HepG2 (cell line): ENCODE measurements around the gene DPEP2NB. TPM values are rescaled to one million over a fixed set of nuclear protein-coding genes. Genes with fewer than 3 reads are reported as not detected.

Experiments used
- DNMT3B ChIP-seq: conservative IDR thresholded peaks from 2 replicates; pipeline ENCODE4 v1.6.1; 2016; ENCODE audit warnings: missing biosample characterization, control low read depth
- NR2C2 ChIP-seq: sonication (generic); formaldehyde crosslinking; IDR thresholded peaks from 2 replicates; pipeline ENCODE4 v1.4.0; 2020; ENCODE audit warnings: missing genetic modification reagents, mild to moderate bottlenecking, moderate library complexity, borderline replicate concordance
- NR2F6 ChIP-seq, 2 experiments: IDR thresholded peaks; 2 replicates each; pipeline ENCODE4 v1.6.1; 2016; ENCODE audit warnings: antibody characterized with exemption in 1 of 2, mild to moderate bottlenecking in 1 of 2
- PITX1 ChIP-seq: sonication (generic); formaldehyde crosslinking; IDR thresholded peaks from 2 replicates; pipeline ENCODE4 v1.5.1; 2020; ENCODE audit warnings: mild to moderate bottlenecking, missing genetic modification reagents
- SAP130 ChIP-seq: IDR thresholded peaks from 2 replicates; pipeline ENCODE4 v1.6.1; 2016; ENCODE audit warnings: low read depth
- ZBTB20 ChIP-seq: sonication (generic); formaldehyde crosslinking; IDR thresholded peaks from 2 replicates; pipeline ENCODE4 v1.8.1; 2023; ENCODE audit warnings: missing genetic modification reagents, low read depth, mild to moderate bottlenecking, borderline replicate concordance
- ZBTB8A ChIP-seq: sonication (generic); formaldehyde crosslinking; IDR thresholded peaks from 2 replicates; pipeline ENCODE4 v1.4.0; 2020; ENCODE audit warnings: mild to moderate bottlenecking, low read depth, missing genetic modification reagents, borderline replicate concordance
- ZNF317 ChIP-seq: sonication (generic); formaldehyde crosslinking; IDR thresholded peaks from 2 replicates; pipeline ENCODE4 v1.5.0; 2020; ENCODE audit warnings: mild to moderate bottlenecking, missing genetic modification reagents
- ZNF572 ChIP-seq: sonication (generic); formaldehyde crosslinking; IDR thresholded peaks from 2 replicates; pipeline ENCODE4 v1.5.1; 2020; ENCODE audit warnings: mild to moderate bottlenecking, missing genetic modification reagents
- ZNF761 ChIP-seq: sonication (generic); formaldehyde crosslinking; conservative IDR thresholded peaks from 2 replicates; pipeline ENCODE4 v1.4.0; 2020; ENCODE audit warnings: mild to moderate bottlenecking, missing genetic modification reagents
- ZNF788 ChIP-seq: sonication (generic); formaldehyde crosslinking; IDR thresholded peaks from 2 replicates; pipeline ENCODE4 v1.5.0; 2020; ENCODE audit warnings: mild to moderate bottlenecking, missing genetic modification reagents, borderline replicate concordance
- ZNF891 ChIP-seq: sonication (generic); formaldehyde crosslinking; IDR thresholded peaks from 2 replicates; pipeline ENCODE4 v1.5.0; 2020; ENCODE audit warnings: mild to moderate bottlenecking, missing genetic modification reagents
- polyA plus RNA-seq, 8 experiments: library from polyadenylated mRNA; depleted of rRNA in 3 of 8; stranded (reverse) in 7 of 8; unstranded in 1 of 8; fragments of >200 nt; fragmentation: Illumina TruSeq in 4 of 8; extraction: Trizol in 4 of 8; gene quantifications; 2 replicates each; pipeline versions ENCODE4 v1.2.1 to v1.2.3, GENCODE V29; 2011 to 2016; ENCODE audit warnings: low read depth in 4 of 8, missing spikeins in 1 of 8, mixed read lengths in 1 of 8; ENCODE audit not compliant: insufficient read depth in 1 of 8
- total RNA-seq, 5 experiments: library from RNA; depleted of rRNA; stranded (reverse); fragments of >200 nt; fragmentation: Illumina TruSeq; extraction: Trizol; gene quantifications; 2 replicates each; pipeline ENCODE4 v1.2.3, GENCODE V29; 2016; ENCODE audit warnings: low read depth in 1 of 5
- TF ChIP-seq, protein P1 (sequence below): sonication (generic); formaldehyde crosslinking; IDR thresholded peaks from 2 replicates; pipeline ENCODE4 v1.5.1; 2020; ENCODE audit warnings: mild to moderate bottlenecking, missing genetic modification reagents, moderate library complexity
- TF ChIP-seq, protein P2 (sequence below): sonication (generic); formaldehyde crosslinking; IDR thresholded peaks from 2 replicates; pipeline ENCODE4 v1.5.1; 2020; ENCODE audit warnings: mild to moderate bottlenecking, moderate library complexity, missing genetic modification reagents
- TF ChIP-seq, protein P3 (sequence below), 2 experiments: sonication (generic) in 1 of 2; formaldehyde crosslinking in 1 of 2; IDR thresholded peaks; 2 replicates each; pipeline versions ENCODE4 v1.4.0 to v1.6.1; 2018 to 2020; ENCODE audit warnings: missing genetic modification reagents in 2 of 2, borderline replicate concordance in 1 of 2, low read depth in 1 of 2, mild to moderate bottlenecking in 1 of 2, missing biosample characterization in 1 of 2
- TF ChIP-seq, protein P4 (sequence below): sonication (generic); formaldehyde crosslinking; IDR thresholded peaks from 2 replicates; pipeline ENCODE4 v1.4.0; 2020; ENCODE audit warnings: missing genetic modification reagents, low read depth, mild to moderate bottlenecking, borderline replicate concordance

Gene DPEP2NB
- total and polyA plus RNA-seq, 2 of the 13 experiments (the other 11 are each of a cell fraction or from before 2014, with no cell fraction given), result not detected

DNA sequence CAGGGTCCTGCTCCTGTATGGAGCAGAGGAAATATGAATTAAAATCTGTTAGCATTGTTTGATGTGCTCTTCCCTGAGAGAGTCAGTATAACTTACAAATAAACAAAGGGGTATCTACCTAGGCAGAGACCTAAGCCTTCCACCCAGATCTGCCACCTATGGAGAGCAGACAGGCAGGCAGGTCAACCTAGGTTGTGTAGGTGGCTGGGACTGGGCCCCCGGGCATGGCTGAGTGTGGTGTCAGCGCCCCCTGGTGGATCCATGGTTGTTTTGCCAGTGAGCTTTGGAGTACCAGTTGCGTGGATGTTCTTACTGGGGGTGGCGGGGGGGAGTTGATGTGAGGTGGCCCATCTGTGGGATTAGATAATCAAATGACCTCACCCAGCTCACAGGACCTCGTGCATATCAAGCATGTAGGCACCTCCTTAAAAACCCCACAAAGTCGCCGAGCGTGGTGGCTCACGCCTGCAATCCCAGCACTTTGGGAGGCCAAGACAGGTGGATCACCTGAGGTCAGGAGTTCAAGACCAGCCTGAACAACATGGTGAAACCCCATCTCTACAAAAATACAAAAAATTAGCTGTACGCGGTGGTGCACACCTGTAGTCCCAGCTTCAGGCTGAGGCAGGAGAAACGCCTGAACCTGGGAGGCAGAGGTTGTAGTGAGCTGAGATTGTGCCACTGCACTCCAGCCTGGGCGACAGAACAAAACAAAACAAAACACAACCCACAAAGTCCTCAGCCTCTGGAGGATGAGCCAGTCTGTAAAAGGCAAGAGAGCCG is 25.0 kb upstream of the DPEP2NB start (continued):
- TF ChIP-seq, protein P1, sequence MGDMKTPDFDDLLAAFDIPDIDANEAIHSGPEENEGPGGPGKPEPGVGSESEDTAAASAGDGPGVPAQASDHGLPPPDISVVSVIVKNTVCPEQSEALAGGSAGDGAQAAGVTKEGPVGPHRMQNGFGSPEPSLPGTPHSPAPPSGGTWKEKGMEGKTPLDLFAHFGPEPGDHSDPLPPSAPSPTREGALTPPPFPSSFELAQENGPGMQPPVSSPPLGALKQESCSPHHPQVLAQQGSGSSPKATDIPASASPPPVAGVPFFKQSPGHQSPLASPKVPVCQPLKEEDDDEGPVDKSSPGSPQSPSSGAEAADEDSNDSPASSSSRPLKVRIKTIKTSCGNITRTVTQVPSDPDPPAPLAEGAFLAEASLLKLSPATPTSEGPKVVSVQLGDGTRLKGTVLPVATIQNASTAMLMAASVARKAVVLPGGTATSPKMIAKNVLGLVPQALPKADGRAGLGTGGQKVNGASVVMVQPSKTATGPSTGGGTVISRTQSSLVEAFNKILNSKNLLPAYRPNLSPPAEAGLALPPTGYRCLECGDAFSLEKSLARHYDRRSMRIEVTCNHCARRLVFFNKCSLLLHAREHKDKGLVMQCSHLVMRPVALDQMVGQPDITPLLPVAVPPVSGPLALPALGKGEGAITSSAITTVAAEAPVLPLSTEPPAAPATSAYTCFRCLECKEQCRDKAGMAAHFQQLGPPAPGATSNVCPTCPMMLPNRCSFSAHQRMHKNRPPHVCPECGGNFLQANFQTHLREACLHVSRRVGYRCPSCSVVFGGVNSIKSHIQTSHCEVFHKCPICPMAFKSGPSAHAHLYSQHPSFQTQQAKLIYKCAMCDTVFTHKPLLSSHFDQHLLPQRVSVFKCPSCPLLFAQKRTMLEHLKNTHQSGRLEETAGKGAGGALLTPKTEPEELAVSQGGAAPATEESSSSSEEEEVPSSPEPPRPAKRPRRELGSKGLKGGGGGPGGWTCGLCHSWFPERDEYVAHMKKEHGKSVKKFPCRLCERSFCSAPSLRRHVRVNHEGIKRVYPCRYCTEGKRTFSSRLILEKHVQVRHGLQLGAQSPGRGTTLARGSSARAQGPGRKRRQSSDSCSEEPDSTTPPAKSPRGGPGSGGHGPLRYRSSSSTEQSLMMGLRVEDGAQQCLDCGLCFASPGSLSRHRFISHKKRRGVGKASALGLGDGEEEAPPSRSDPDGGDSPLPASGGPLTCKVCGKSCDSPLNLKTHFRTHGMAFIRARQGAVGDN (CRISPR knock-in tag), result peak; percentile 75
- TF ChIP-seq ZNF761 (CRISPR knock-in tag) (0 out of 2 replicates have a peak, but pooled peaks have one; percentile 48), NR2C2 (peak; percentile 34; the same call in 1 of the 2 replicates), ZBTB20 (CRISPR knock-in tag) (peak; percentile 21; the same call in 1 of the 2 replicates), SAP130 (peak; percentile 63), DNMT3B (CRISPR knock-in tag) (no peak), PITX1 (peak; percentile 72), ZNF317 (CRISPR knock-in tag) (0 out of 2 replicates have a peak, but pooled peaks have one; percentile 32), ZBTB8A (CRISPR knock-in tag) (peak; percentile 49; the same call in 1 of the 2 replicates), ZNF891 (CRISPR knock-in tag) (peak; percentile 38; the same call in 1 of the 2 replicates), ZNF788 (peak; percentile 51; the same call in 1 of the 2 replicates), NR2F6 (IDR thresholded peaks at IDR 0.05) (no peak), NR2F6 (CRISPR knock-in tag; IDR thresholded peaks at IDR 0.05) (peak; percentile 70; the same call in 1 of the 2 replicates), ZNF572 (CRISPR knock-in tag) (0 out of 2 replicates have a peak, but pooled peaks have one; percentile 61)
- TF ChIP-seq, protein P2, sequence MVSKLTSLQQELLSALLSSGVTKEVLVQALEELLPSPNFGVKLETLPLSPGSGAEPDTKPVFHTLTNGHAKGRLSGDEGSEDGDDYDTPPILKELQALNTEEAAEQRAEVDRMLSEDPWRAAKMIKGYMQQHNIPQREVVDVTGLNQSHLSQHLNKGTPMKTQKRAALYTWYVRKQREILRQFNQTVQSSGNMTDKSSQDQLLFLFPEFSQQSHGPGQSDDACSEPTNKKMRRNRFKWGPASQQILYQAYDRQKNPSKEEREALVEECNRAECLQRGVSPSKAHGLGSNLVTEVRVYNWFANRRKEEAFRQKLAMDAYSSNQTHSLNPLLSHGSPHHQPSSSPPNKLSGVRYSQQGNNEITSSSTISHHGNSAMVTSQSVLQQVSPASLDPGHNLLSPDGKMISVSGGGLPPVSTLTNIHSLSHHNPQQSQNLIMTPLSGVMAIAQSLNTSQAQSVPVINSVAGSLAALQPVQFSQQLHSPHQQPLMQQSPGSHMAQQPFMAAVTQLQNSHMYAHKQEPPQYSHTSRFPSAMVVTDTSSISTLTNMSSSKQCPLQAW, result peak; percentile 85
- TF ChIP-seq, protein P3, sequence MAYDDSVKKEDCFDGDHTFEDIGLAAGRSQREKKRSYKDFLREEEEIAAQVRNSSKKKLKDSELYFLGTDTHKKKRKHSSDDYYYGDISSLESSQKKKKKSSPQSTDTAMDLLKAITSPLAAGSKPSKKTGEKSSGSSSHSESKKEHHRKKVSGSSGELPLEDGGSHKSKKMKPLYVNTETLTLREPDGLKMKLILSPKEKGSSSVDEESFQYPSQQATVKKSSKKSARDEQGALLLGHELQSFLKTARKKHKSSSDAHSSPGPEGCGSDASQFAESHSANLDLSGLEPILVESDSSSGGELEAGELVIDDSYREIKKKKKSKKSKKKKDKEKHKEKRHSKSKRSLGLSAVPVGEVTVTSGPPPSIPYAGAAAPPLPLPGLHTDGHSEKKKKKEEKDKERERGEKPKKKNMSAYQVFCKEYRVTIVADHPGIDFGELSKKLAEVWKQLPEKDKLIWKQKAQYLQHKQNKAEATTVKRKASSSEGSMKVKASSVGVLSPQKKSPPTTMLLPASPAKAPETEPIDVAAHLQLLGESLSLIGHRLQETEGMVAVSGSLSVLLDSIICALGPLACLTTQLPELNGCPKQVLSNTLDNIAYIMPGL (CRISPR knock-in tag; IDR thresholded peaks at IDR 0.05; ENCODE audit: borderline replicate concordance in 1 of 2, low read depth in 1 of 2), result peak; percentile 84 to 85
- TF ChIP-seq, protein P4, sequence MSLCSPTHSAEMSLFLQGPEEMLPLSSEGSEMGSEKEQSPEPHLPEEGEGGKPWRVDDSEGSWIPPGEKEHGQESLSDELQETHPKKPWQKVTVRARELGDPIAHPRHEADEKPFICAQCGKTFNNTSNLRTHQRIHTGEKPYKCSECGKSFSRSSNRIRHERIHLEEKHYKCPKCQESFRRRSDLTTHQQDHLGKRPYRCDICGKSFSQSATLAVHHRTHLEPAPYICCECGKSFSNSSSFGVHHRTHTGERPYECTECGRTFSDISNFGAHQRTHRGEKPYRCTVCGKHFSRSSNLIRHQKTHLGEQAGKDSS (CRISPR knock-in tag), result peak; percentile 92; the same call in 1 of the 2 replicates
